Measurements from ENCODE around the gene PNMA8A.
"Not testable (repeated sequence)": the region's sequence is repeated elsewhere in the genome, so short reads cannot be mapped to it uniquely, and the experiment has no call there.

Gene PNMA8A

DNA sequence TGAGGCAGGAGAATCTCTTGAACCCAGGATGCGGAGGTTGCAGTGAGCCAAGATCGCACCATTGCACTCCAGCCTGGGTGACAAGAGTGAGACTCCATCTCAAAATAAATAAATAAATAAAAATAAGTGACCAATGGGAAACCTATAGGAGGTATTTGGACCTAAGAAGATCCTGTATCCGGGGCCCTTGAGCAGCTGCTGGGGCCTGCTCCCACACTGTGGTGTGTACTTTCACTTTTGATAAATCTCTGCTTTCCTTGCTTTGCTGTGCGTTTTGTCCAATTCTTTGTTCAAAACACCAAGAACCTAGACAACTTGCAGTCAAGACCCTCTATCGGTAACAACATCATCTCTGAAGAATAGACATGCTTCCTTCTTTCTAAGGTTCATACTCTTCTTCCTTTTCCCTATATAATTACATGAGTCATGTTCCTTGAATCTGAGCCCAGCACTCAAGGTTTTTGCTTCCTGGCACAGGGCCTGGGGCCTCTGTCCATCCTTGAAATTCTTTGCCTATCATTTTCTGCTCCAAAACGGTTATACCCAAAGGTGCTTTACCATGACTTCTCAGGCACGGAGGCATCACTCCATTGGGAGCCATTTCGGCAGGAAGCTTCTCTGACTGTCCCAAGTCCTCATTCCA, 28.4 kb downstream of the PNMA8A start:
- H3K4me1 ChIP-seq, result no peaks in the 10 kb centered on the region
- no peak overlapping the region for H2AFZ ChIP-seq
- H3K27me3 ChIP-seq (ENCODE audit: control insufficient read depth, insufficient read depth, low read length), result no peaks in the 10 kb centered on the region
- no peak overlapping the region for H3K27ac ChIP-seq
- TF ChIP-seq, protein P1, sequence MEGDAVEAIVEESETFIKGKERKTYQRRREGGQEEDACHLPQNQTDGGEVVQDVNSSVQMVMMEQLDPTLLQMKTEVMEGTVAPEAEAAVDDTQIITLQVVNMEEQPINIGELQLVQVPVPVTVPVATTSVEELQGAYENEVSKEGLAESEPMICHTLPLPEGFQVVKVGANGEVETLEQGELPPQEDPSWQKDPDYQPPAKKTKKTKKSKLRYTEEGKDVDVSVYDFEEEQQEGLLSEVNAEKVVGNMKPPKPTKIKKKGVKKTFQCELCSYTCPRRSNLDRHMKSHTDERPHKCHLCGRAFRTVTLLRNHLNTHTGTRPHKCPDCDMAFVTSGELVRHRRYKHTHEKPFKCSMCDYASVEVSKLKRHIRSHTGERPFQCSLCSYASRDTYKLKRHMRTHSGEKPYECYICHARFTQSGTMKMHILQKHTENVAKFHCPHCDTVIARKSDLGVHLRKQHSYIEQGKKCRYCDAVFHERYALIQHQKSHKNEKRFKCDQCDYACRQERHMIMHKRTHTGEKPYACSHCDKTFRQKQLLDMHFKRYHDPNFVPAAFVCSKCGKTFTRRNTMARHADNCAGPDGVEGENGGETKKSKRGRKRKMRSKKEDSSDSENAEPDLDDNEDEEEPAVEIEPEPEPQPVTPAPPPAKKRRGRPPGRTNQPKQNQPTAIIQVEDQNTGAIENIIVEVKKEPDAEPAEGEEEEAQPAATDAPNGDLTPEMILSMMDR (IDR thresholded peaks at IDR 0.05), result no peak
- no peaks in the 10 kb centered on the region for H3K79me2 ChIP-seq
- no peaks in the 10 kb centered on the region for H3K36me3 ChIP-seq (ENCODE audit: control insufficient read depth, insufficient read depth, low read length)
- no peak overlapping the region for H3K4me3 ChIP-seq (ENCODE audit: low read depth, low read length)
- H3K4me2 ChIP-seq (ENCODE audit: low read length), result no peak overlapping the region
- H3K9ac ChIP-seq, result no peak overlapping the region
- H3K9me3 ChIP-seq (ENCODE audit: control insufficient read depth, low read length), result no peaks in the 10 kb centered on the region

DNA sequence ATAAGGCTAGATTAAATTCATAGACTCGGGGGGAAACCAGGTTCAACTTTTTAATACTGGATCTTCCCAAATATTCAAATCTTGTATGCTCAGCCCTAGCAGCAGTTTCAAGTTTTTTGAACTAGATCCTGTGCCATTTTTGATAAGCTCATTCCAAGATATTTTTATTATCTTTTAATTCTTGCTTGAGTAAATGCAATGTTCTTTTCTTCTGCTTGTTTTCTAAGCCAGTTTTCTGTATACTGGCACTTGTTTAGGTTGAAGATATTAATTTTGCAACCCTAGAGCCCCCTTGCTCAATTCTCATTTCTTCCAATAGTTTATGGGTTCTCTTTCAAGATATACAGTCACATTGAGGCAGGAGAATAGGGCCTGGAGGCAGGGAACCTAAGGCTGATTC, 29.5 kb downstream of the PNMA8A start:
- H3K4me1 ChIP-seq, result no peaks in the 10 kb centered on the region
- no peak overlapping the region for H3K4me2 ChIP-seq (ENCODE audit: low read length)
- no peak overlapping the region for H3K27ac ChIP-seq

DNA sequence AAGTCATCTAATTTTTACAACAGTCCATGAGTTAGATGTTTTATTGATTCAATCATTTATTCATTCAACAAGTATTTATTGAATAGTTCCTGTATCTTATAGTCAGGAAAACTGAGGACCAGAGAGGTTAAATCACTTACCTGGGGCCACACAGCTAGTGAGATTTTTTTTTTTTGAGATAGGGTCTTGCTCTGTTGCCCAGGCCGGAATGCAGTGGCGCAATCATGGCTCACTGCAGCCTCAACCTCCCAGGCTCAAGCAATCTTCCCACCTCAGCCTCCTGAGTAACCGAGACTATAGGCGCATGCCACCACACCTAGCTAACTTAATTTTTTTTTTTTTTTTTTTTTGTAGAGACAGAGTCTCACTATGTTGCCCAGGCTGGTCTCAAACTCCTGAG, 35.7 kb downstream of the PNMA8A start:
- not testable (repeated sequence) for H3K4me1 ChIP-seq; H3K9me3 ChIP-seq (ENCODE audit: control insufficient read depth, low read length); H3K27ac ChIP-seq; H3K9ac ChIP-seq; H2AFZ ChIP-seq; H3K27me3 ChIP-seq (ENCODE audit: control insufficient read depth, insufficient read depth, low read length); H3K4me3 ChIP-seq (ENCODE audit: low read depth, low read length); H3K4me2 ChIP-seq (ENCODE audit: low read length); H3K36me3 ChIP-seq (ENCODE audit: control insufficient read depth, insufficient read depth, low read length); H3K79me2 ChIP-seq

More for the DNA sequence above, 29.5 kb downstream of the PNMA8A start:
- TF ChIP-seq, protein P1 (IDR thresholded peaks at IDR 0.05), result no peak
- Histone ChIP-seq H2AFZ (no peak overlapping the region), H3K36me3 (ENCODE audit: control insufficient read depth, insufficient read depth, low read length) (no peaks in the 10 kb centered on the region), H3K4me3 (ENCODE audit: low read depth, low read length) (no peak overlapping the region), H3K79me2 (no peaks in the 10 kb centered on the region), H3K9ac (no peak overlapping the region), H3K9me3 (ENCODE audit: control insufficient read depth, low read length) (no peaks in the 10 kb centered on the region), H3K27me3 (ENCODE audit: control insufficient read depth, insufficient read depth, low read length) (no peaks in the 10 kb centered on the region)

DNA sequence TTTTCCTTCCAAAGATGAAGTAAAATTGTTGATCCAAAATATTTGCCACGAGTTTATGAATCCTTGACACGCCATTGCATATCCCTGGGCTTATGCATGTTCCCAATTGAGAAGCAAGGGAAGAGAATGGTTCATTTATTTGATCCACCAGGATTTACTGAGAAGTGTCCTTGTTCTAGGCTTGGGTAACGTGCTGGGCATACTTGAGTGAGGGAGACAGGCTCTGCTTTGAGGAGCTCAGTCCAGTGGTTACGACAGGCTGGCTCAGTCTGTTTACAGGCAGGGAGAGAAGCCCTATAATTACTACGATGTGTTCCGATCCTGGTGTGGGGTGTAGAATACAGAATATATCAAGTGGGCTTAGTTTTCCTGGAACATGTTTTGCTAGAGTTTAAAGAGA, 36.4 kb downstream of the PNMA8A start:
- TF ChIP-seq, protein P1 (IDR thresholded peaks at IDR 0.05), result no peak
- Histone ChIP-seq H2AFZ (no peak overlapping the region), H3K4me1 (no peaks in the 10 kb centered on the region), H3K4me3 (ENCODE audit: low read depth, low read length) (no peak overlapping the region), H3K36me3 (ENCODE audit: control insufficient read depth, insufficient read depth, low read length) (no peaks in the 10 kb centered on the region), H3K4me2 (ENCODE audit: low read length) (no peak overlapping the region), H3K27ac (no peak overlapping the region), H3K9ac (no peak overlapping the region), H3K27me3 (ENCODE audit: control insufficient read depth, insufficient read depth, low read length) (no peaks in the 10 kb centered on the region), H3K79me2 (no peaks in the 10 kb centered on the region), H3K9me3 (ENCODE audit: control insufficient read depth, low read length) (no peaks in the 10 kb centered on the region)

DNA sequence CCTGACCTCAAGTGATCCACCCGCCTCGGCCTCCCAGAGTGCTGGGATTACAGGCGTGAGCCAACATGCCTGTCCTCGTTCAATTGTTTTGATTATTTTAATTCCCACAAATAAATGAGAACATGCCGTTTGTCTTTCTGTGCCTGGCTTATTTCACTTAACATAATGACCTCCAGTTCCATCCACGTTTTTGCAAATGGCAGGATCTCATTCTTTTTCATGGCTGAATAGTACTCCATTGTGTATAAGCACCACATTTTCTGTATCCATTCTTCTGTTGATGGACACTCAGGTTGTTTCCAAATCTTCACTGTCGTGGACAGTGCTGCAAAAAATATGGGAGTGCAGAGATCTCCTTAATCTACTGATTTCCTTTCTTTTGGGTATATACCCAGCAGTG, 37.9 kb downstream of the PNMA8A start:
- not testable (repeated sequence) for H3K27ac ChIP-seq; H3K9ac ChIP-seq; H3K9me3 ChIP-seq (ENCODE audit: control insufficient read depth, low read length); H3K4me3 ChIP-seq (ENCODE audit: low read depth, low read length); H3K36me3 ChIP-seq (ENCODE audit: control insufficient read depth, insufficient read depth, low read length); H3K27me3 ChIP-seq (ENCODE audit: control insufficient read depth, insufficient read depth, low read length); H2AFZ ChIP-seq; H3K4me2 ChIP-seq (ENCODE audit: low read length); H3K4me1 ChIP-seq; H3K79me2 ChIP-seq

DNA sequence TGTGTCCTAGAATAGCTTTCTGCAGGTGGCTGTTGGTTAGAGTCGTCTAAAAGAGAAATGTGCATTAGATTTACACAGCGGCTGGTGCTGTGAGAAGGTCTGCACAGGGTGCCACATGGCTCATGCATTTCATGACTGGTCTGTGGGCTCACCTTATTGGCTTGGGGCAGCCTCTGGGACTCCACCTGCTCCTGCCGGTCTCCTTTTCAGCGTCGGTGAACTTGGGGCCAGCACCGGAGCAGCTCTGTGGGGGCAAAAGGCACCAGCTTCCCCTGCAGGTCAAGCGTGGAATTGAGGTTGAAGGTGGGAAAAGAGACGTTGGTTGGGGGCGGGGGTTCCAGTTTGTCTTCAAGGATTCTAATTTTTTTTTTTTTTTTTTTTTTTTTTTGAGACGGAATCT, 39.5 kb downstream of the PNMA8A start:
- Histone ChIP-seq H3K79me2 (no peaks in the 10 kb centered on the region), H3K9me3 (ENCODE audit: control insufficient read depth, low read length) (no peaks in the 10 kb centered on the region), H3K9ac (no peak overlapping the region), H3K4me2 (ENCODE audit: low read length) (no peak overlapping the region), H3K4me3 (ENCODE audit: low read depth, low read length) (no peak overlapping the region), H3K4me1 (peaks cover 4% of the 10 kb centered on the region), H2AFZ (no peak overlapping the region), H3K27me3 (ENCODE audit: control insufficient read depth, insufficient read depth, low read length) (no peaks in the 10 kb centered on the region), H3K27ac (no peak overlapping the region), H3K36me3 (ENCODE audit: control insufficient read depth, insufficient read depth, low read length) (no peaks in the 10 kb centered on the region)
- TF ChIP-seq, protein P1 (IDR thresholded peaks at IDR 0.05), result no peak

All from parathyroid adenoma (tissue), 2 donors.